ENCODE results near the gene CDC123.

DNA sequence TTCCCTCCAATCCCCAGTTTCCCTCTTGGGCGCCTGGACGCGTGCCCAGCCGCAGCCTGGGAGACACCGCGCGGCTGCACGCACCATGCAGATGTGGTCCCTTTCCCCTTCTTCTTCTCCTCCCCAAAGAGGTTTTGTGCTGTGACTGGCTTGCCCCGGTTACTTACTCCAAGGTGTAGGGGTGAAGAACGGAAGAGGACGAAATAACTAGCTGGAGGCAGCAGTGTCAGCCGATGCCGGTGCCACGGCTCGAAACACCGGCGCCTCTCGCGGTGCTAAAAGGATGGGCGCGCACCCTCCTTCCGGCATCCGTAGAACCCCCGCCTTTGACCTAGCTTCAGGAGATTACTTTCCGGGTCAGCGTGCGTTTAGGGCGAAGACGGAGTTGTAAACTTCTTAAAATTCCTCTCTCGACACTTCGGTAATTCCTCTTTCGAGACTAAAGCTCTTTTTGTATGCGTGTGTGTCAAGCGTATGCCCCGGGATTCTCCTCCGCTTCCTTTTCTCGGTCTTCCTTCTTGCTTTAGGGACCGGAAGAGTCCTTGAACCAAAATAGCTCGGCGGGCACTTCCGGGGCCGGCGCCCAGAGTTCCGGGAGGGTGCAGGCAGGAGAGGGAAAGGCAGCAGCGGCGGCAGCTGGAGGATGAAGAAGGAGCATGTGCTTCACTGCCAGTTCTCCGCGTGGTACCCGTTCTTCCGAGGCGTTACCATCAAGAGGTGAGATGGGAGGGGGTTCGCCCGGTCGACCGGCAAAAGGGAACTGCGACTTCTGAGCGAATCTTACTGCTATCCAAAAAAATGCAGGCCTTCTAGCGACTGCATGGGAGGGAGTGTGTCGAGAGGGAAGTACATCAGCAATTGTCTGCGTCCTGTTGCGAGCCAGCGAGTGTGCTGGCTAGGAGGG, at the start of gene CDC123, which contains the start of gene NUDT5:
- TF ChIP-seq, protein P1, sequence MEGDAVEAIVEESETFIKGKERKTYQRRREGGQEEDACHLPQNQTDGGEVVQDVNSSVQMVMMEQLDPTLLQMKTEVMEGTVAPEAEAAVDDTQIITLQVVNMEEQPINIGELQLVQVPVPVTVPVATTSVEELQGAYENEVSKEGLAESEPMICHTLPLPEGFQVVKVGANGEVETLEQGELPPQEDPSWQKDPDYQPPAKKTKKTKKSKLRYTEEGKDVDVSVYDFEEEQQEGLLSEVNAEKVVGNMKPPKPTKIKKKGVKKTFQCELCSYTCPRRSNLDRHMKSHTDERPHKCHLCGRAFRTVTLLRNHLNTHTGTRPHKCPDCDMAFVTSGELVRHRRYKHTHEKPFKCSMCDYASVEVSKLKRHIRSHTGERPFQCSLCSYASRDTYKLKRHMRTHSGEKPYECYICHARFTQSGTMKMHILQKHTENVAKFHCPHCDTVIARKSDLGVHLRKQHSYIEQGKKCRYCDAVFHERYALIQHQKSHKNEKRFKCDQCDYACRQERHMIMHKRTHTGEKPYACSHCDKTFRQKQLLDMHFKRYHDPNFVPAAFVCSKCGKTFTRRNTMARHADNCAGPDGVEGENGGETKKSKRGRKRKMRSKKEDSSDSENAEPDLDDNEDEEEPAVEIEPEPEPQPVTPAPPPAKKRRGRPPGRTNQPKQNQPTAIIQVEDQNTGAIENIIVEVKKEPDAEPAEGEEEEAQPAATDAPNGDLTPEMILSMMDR (IDR thresholded peaks at IDR 0.05; ENCODE audit: low read depth, low read length): no peak
- TF ChIP-seq EZH2phosphoT487 (IDR thresholded peaks at IDR 0.05; ENCODE audit: low read depth): no peak

Measured in OCI-LY3 (cell line).